HG03460 (cell line): ENCODE data around the gene UBE2A.

Source experiments
- ATAC-seq: cut with Tn5 transposase; IDR thresholded peaks from one replicate; pipeline ENCODE4 v1.9.1; 2021; ENCODE audit not compliant: unreplicated experiment

The UBE2A gene

DNA sequence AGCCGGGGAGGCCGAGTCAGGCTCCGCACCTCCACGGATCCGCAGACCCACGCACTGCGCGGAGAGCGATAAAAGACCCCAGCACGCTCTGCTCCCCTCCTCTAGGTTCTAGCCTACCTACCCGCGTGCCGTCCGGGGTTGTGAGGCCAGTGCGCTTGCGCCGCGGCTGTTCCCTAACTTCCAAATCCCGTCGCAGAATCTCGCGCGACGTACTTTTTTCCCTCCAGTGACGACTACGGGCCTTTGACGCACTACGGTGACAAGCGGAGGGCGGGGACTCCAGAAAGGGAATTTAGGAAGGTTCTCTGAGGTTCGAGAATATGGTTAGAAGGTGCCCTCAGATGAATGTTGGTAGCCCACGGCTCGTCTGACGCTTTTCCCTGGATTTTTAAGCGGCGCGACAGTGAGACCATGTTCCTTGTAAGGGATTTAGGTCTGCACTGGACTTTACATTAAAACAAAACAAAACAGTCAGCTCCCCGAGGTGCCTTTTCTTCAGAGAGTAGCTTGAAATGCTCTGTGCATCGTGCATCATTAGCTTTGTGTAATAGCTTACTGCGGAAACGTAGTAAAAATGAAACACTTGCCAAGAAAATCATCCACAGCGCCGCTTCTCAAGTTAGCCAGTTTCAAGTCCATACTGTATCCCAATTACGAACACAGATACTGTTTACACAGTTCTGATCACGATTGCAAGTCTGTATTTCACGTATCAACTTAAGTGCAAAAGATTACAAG, 32.1 kb downstream of the UBE2A start, which contains the start of gene NKRF:
NKRF (minus strand) TSS at position 145 of the 738 bp plus-strand sequence.
- ATAC-seq: peak; percentile 79

DNA sequence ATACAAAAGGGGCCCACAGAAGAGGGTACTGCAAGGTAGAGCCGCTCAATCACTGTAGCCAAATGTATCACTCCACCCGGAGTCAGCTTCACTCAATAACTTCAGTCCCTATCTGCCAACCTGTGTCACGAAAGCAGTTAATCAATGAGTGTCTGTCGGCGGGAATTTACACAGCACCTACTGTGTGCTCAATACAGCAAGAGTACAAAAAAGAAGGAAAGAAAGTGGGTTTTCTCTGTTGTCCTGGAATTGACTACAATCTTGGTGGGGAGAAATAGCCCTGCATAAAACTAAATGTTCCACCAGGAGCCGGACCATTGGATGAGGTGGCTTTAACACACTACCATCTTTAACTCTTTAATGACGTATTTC, 32.6 kb downstream of the UBE2A start:
- no peak for ATAC-seq

DNA sequence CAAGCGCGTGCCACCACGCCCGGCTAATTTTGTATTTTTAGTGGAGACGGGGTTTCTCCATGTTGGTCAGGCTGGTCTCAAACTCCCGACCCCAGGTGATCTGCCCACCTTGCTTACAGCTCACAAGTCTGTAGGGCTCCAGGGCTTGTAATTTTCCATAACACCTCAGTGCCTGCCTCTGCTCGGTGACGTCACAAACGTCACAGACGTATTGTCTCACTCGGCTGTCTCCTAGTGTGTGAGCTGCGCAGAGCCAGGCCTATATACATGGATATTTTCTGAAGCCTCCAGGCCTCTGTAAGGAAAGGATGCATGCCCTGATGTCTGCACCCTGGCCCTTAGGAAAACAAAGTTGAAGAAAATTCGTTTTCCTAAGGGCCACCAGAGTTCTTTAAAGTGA, 40.4 kb downstream of the UBE2A start:
- no peak for ATAC-seq

DNA sequence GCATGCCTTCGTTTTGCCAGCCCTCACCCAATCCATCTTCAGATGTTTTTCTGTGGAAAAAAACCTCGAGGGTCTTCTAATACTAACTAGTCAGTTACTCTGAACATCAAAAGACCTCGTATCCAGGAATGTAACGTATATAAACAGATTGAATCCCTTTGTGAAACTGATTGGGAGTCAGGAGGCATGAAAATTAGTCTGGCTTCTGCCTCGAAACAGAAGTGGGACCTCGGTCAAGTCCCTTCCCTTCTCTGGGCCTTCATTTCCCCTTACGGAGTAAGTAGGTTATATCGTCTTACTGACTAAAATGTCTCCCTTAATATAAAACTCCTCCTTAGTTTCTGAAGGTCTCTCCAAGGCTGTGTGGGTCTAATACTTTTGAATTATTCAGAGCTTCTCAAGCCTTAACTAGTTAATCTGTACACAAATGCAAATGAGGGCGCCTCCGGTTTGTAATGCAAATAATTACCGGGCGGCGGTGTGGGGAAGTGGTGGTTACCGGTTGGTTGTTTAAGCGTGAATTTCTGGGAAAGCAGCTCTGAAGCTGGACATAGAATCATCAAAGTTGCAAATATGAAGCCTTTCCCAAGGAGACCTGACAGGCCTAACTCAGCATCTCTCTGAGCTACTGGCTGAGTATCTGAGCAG, 43.3 kb downstream of the UBE2A start:
- peak; percentile 78 for ATAC-seq

DNA sequence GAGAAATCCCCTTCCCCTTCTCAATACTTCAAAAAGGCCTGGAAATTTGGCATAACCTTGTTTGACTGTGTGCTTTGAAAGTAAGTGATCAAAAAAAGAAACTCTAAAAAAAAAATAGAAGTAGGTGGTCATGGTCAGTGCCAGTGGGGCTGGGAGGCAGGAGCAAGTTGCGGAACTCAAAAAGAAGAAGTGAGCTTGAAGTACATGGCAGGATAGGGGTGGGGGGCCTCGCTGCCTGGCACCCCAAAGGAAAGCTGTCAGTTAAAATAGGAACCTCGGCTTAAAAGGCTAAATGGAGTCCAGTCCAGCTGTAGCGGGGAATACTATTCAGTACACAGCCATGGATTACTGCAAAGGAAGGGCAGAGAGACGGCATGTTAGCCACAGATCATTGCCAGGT, 44.1 kb downstream of the UBE2A start:
- no peak for ATAC-seq

DNA sequence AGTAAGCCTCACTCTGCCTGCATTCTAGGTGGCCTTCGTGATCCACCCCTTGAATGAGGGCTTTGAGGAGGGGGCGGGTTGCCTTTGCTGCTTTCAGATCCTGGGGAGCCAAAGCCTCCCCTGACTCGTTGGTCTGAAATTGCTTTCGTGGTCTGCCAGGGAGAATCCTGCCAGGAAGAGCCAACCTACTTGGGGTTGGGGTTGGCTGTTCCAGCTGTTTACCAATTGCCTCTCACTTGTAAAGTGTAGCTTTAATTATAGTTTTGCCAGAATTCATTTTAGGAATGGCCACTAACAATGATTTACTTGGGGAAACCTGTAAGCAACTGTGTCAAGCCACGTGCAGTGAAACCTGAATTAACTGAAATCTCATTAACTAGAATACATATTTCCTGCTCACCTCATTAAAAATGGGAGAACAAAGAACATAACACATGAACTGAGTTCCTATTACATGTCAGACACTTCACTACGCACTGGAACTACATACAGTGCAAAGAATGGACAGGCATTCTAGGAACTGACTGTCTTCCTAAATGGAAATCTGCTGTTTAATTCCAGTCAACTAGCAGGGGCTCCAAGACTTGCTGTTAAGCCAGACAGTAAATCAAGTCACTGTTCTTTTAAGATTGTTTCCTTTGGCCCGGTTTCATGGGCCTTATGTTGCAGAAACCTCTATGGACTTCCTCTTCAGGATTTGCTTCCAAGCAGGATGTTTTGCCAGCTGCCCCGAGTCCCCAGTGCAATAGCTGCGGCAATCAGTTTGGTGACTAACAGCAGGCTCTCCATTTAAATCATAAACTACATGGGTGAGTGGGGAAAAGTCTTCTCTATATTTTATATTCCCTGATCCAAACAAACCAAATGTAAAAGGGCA, 48.2 kb downstream of the UBE2A start:
- ATAC-seq: no peak

DNA sequence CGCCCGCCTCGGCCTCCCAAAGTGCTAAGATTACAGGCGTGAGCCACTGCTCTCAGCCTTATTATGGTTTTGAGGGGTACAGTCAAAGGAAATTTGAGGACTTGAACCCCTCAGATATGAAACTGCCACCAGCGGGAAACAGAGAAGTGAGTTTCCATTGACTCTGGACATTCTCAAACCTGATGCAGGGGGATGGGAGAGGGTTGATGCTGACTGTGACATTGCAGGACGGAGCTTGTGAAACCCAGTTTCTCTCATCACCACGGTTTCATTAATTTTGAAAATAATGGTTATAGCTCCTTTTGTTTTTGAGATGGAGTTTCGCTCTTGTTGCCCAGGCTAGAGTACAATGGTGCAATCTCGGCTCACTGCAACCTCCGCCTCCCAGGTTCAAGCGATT, 50.1 kb downstream of the UBE2A start:
- ATAC-seq: no peak

DNA sequence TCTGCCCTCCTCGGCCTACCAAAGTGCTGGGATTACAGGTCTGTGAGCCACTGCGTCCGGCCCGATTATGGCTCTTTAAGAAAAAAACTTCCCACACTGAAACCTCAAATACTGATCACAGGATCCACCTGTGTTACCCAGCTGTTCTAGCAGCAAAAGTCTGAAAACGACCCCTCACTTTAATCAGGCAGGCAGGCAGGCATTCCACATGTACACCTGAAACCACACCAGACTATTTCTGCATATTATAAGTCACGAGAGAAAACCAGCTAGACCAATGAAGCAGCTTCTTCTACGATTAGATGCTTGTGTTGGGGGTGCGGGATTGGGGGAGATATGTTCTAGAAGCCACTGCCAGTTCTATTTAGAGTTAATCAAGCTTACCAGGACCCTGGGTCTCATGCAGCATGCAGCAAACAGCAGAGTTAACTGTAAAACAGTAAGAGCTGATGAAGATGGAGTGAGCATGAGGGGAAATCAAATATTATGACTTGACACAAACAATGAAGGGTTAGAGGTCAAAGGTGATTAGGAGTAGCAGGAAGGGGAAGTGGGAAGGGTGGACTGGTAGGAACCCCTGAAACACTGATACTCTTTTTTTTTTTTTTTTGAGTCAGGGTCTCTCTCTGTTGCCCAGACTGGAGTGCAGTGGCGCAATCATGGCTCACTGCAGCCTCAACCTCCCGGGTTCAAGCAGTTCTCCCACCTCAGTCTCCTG, 50.7 kb downstream of the UBE2A start:
- ATAC-seq: no peak

DNA sequence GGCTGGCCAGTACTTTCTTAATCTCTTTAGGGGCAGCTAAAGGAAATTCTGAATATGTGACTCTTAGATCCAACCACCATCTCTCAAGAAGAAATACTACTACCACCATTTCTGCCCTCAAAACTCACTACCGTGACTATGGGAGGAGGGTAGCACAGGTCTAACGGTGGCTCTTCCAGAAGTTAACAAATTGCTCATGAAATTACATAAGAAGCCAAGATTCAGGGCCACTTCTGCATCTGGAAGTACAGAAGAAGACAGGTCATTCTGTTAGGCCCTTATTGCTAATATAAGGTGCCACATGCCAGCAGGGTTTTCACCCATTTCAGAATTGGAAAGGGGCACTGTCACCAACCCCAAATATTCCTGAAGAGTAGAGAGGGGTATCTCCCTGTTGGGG, 51.5 kb downstream of the UBE2A start:
- no peak for ATAC-seq
